GM23338 (cell line): ENCODE data around the gene AEN. TPM values are rescaled to one million over a fixed set of nuclear protein-coding genes. Genes with fewer than 3 reads are reported as not detected.

Source experiments
- ATAC-seq: fragments of 200-7000 bp; cut with Tn5 transposase; 3 replicates; pipeline ENCODE4 v1.9.1; 2020
- DNase-seq: peaks from one replicate; pipeline ENCODE4 v3.0.0-alpha.2; 2015; ENCODE audit warnings: low spot score
- H2AFZ ChIP-seq: fragments of 200-600 bp; sonication (generic); 2 replicates; pipeline ENCODE4 v1.8.0; 2016; ENCODE audit warnings: antibody characterized with exemption, mild to moderate bottlenecking, moderate library complexity
- H3F3A ChIP-seq: fragments of 200-600 bp; sonication (generic); replicated peaks from 2 replicates; pipeline ENCODE4 v1.8.0; 2017; ENCODE audit warnings: antibody characterized with exemption, mixed run types, low read depth
- H3K27ac ChIP-seq: fragments of 200-600 bp; sonication (generic); 2 replicates; pipeline ENCODE4 v1.6.1; 2016; ENCODE audit warnings: low read depth
- H3K27me3 ChIP-seq: fragments of 200-600 bp; sonication (generic); 2 replicates; pipeline ENCODE4 v1.8.0; 2016; ENCODE audit warnings: mild to moderate bottlenecking, mixed run types, moderate library complexity; ENCODE audit not compliant: insufficient read depth
- H3K36me3 ChIP-seq: fragments of 200-600 bp; sonication (generic); 2 replicates; pipeline ENCODE4 v1.8.0; 2016; ENCODE audit warnings: mild to moderate bottlenecking; ENCODE audit not compliant: insufficient read depth
- H3K4me1 ChIP-seq: fragments of 200-600 bp; sonication (generic); 2 replicates; pipeline ENCODE4 v1.8.0; 2016; ENCODE audit warnings: mild to moderate bottlenecking, moderate library complexity; ENCODE audit not compliant: insufficient read depth
- H3K4me2 ChIP-seq: fragments of 200-600 bp; sonication (generic); 2 replicates; pipeline ENCODE4 v1.7.1; 2017; ENCODE audit warnings: mixed run types
- H3K4me3 ChIP-seq: fragments of 200-600 bp; sonication (generic); 2 replicates; pipeline ENCODE4 v1.6.1; 2016; ENCODE audit warnings: mixed run types
- H3K79me2 ChIP-seq: fragments of 200-600 bp; sonication (generic); replicated peaks from 2 replicates; pipeline ENCODE4 v1.8.0; 2017; ENCODE audit warnings: mild to moderate bottlenecking; ENCODE audit not compliant: insufficient read depth
- H3K9me2 ChIP-seq: fragments of 200-600 bp; sonication (generic); 2 replicates; pipeline ENCODE4 v1.8.0; 2017; ENCODE audit not compliant: insufficient read depth
- H4K20me1 ChIP-seq: fragments of 200-600 bp; sonication (generic); replicated peaks from 2 replicates; pipeline ENCODE4 v1.8.0; 2017; ENCODE audit warnings: mild to moderate bottlenecking; ENCODE audit not compliant: insufficient read depth
- H3K27ac Mint-ChIP-seq: 2 replicates; pipeline ENCODE4 v1.8.0; 2020; ENCODE audit warnings: inconsistent platforms, mild to moderate bottlenecking, moderate library complexity, mixed read lengths
- H3K27me3 Mint-ChIP-seq: 3 replicates; pipeline ENCODE4 v1.8.0; 2022; ENCODE audit warnings: low read depth, mild to moderate bottlenecking, moderate library complexity, mixed read lengths, inconsistent platforms; ENCODE audit not compliant: insufficient read depth, poor library complexity
- H3K36me3 Mint-ChIP-seq: 3 replicates; pipeline ENCODE4 v1.8.0; 2021; ENCODE audit warnings: low read depth, mild to moderate bottlenecking, inconsistent platforms, moderate library complexity, mixed read lengths
- H3K4me1 Mint-ChIP-seq: 3 replicates; pipeline ENCODE4 v1.8.0; 2020; ENCODE audit warnings: mild to moderate bottlenecking, inconsistent platforms, mixed read lengths
- H3K4me3 Mint-ChIP-seq: 3 replicates; pipeline ENCODE4 v1.8.0; 2021; ENCODE audit warnings: moderate library complexity, mild to moderate bottlenecking, inconsistent platforms, mixed read lengths
- H3K9me3 Mint-ChIP-seq: 3 replicates; pipeline ENCODE4 v1.8.0; 2020; ENCODE audit warnings: moderate library complexity, mild to moderate bottlenecking, inconsistent platforms, mixed read lengths
- EZH2phosphoT487 ChIP-seq: fragments of 200-600 bp; sonication (generic); IDR thresholded peaks from one replicate; pipeline ENCODE4 v1.8.1; 2018; ENCODE audit warnings: antibody characterized with exemption; ENCODE audit not compliant: unreplicated experiment
- NANOG ChIP-seq: IDR thresholded peaks from 2 replicates; pipeline ENCODE4 v1.6.1; 2016; ENCODE audit warnings: antibody characterized with exemption, borderline replicate concordance
- POLR2AphosphoS5 ChIP-seq: IDR thresholded peaks from 2 replicates; pipeline ENCODE4 v1.6.1; 2016; ENCODE audit warnings: antibody characterized with exemption, low read depth
- REST ChIP-seq: IDR thresholded peaks from one replicate; pipeline ENCODE4 v1.6.1; 2018; ENCODE audit warnings: antibody characterized with exemption; ENCODE audit not compliant: unreplicated experiment
- STAT1 ChIP-seq: IDR thresholded peaks from one replicate; pipeline ENCODE4 v1.6.1; 2016; ENCODE audit warnings: antibody characterized with exemption; ENCODE audit not compliant: unreplicated experiment
- ZNF114 ChIP-seq: fragments of 250-450 bp; sonication (Bioruptor Pico); IDR thresholded peaks from 2 replicates; pipeline ENCODE4 v1.5.0; 2020; ENCODE audit warnings: mild to moderate bottlenecking, moderate library complexity
- ZNF331 ChIP-seq: fragments of 250-450 bp; sonication (Bioruptor Pico); IDR thresholded peaks from 2 replicates; pipeline ENCODE4 v1.5.0; 2020; ENCODE audit warnings: low read depth, mild to moderate bottlenecking, moderate library complexity
- ZNF462 ChIP-seq: fragments of 250-450 bp; sonication (Bioruptor Pico); IDR thresholded peaks from 2 replicates; pipeline ENCODE4 v1.5.0; 2020; ENCODE audit warnings: mild to moderate bottlenecking, moderate library complexity
- polyA plus RNA-seq: library from polyadenylated mRNA; unstranded; fragments of >200 nt; fragmentation: Nextera tagmentation; extraction: Ambion mirVana; gene quantifications from 2 replicates; pipeline ENCODE4 v1.2.1, GENCODE V29; 2016
- total RNA-seq: library from RNA; depleted of rRNA; stranded (reverse); fragments of >200 nt; shearing (Covaris generic); gene quantifications from 2 replicates; pipeline ENCODE4 v1.2.3, GENCODE V29; 2014
- TF ChIP-seq, protein P1 (sequence below): IDR thresholded peaks from 2 replicates; pipeline ENCODE4 v1.6.1; 2016; ENCODE audit warnings: antibody characterized with exemption

The AEN gene
- total and polyA plus RNA-seq, 2 experiments from 2014 or later: 82.3 to 220 TPM

DNA sequence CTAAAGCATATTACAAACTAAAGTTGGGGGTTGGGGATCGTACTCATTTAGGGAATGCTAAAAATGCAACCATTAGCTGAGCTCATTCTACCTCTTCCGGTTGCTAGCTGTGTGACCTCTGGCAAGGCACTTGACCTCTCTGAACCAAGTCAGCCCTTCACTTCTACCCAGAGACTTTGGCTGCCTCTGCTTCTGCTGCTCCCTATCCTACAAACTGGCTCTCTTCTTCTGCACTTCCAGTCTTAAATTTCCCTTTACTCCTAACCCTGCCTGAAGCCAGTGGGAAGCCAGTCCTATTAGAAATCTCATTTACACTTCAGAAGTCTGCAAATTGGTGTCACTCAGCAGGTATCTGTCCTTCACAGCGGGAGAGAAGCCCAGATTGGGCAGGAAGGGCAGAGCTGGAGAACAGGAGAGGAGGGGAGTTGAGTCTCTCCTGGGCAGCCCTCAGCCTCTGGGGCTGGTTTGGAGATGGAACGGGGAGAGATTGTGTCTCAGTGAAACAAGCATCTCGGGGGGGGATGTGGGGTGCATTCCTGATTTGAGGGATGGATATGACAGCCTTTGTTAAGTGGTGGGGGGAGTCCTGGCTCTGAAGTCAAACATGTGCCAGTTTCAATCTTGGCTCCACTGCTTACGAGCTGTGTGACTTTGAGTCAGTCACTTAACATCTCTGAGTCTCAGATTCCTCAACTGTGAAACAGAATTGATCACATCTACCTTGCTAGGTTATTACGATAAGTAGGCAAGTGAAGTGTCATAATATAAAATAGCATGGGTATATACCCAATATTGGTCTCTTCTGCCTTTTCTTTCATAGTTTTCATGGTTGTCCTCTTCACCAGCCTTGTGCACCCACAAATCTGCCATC is 7.8 kb upstream of the AEN start:
- Histone ChIP-seq H3K9me2 (no peaks in the 10 kb centered on the region), H3F3A (no peaks in the 10 kb centered on the region), H3K27ac (peak overlapping the region; percentile 92), H3K4me1 (peaks cover 64% of the 10 kb centered on the region), H4K20me1 (no peaks in the 10 kb centered on the region), H3K4me3 (peak overlapping the region; percentile 21), H3K79me2 (no peaks in the 10 kb centered on the region), H3K36me3 (no peaks in the 10 kb centered on the region), H3K27me3 (peaks cover 17% of the 10 kb centered on the region), H3K4me2 (peak overlapping the region; percentile 69), H2AFZ (no peak overlapping the region)
- Mint-ChIP-seq H3K4me1 (peaks cover 83% of the 10 kb centered on the region), H3K27me3 (peaks cover 41% of the 10 kb centered on the region), H3K4me3 (peak overlapping the region; percentile 14; the same call in 2 of the 3 replicates), H3K27ac (no peak overlapping the region), H3K9me3 (peaks cover 2% of the 10 kb centered on the region; the same call in 1 of the 3 replicates), H3K36me3 (no peaks in the 10 kb centered on the region)
- TF ChIP-seq, protein P1, sequence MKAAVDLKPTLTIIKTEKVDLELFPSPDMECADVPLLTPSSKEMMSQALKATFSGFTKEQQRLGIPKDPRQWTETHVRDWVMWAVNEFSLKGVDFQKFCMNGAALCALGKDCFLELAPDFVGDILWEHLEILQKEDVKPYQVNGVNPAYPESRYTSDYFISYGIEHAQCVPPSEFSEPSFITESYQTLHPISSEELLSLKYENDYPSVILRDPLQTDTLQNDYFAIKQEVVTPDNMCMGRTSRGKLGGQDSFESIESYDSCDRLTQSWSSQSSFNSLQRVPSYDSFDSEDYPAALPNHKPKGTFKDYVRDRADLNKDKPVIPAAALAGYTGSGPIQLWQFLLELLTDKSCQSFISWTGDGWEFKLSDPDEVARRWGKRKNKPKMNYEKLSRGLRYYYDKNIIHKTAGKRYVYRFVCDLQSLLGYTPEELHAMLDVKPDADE: 0 out of 2 replicates have a peak, but pooled peaks have one; percentile 27
- TF ChIP-seq POLR2AphosphoS5 (0 out of 2 replicates have a peak, but pooled peaks have one; percentile 17), EZH2phosphoT487 (no peak), ZNF331 (CRISPR knock-in tag) (peak; percentile 41; the same call in 1 of the 2 replicates), ZNF114 (CRISPR knock-in tag) (no peak), NANOG (peak; percentile 93), ZNF462 (peak; percentile 35; the same call in 1 of the 2 replicates), STAT1 (no peak), REST (no peak)
- peak; percentile 90 for DNase-seq
- ATAC-seq: peak; percentile 66
